HCT116 (cell line): ENCODE results near the gene AUTS2. TPM values are rescaled to one million over a fixed set of nuclear protein-coding genes. Genes with fewer than 3 reads are reported as not detected.

Source experiments
- ATAC-seq: fragments of 200-7000 bp; cut with Tn5 transposase; 2 replicates; pipeline ENCODE4 v1.9.1; 2020; ENCODE audit warnings: mild to moderate bottlenecking, moderate library complexity
- BruUV-seq: library from RNA; stranded (reverse); fragments of 400-500 nt; replicated peaks from 2 replicates; lab custom pipeline; 2021; lab: Mats Ljungman, UMichigan
- CTCF ChIA-PET: fragments of 300-600 bp; sonication (Branson Sonifier 250); formaldehyde crosslinking; loops from one replicate; lab custom pipeline; 2021; ENCODE audit warnings: antibody characterized with exemption; lab: Charles Lee
- POLR2A ChIA-PET: fragments of 300-600, 350-600 bp; sonication (Branson Sonifier 250); formaldehyde crosslinking; loops from one replicate; lab custom pipeline; 2021; ENCODE audit warnings: antibody characterized with exemption; lab: Charles Lee
- RAD21 ChIA-PET, 2 experiments: fragments of 300-600 bp; sonication (Branson Sonifier 250); formaldehyde crosslinking; loops; one replicate each; lab custom pipeline; 2023; ENCODE audit warnings: low total read pairs in 2 of 2; ENCODE audit not compliant: uncharacterized antibody in 2 of 2, unreplicated experiment in 2 of 2, low non-redundant PET in 1 of 2; lab: Charles Lee
- DNase-seq: peaks from one replicate; pipeline ENCODE4 v3.0.0-alpha.2; 2010; ENCODE audit warnings: low read depth, low spot score
- H2AFZ ChIP-seq: fragments of 200-600 bp; shearing (Covaris generic), sonication (generic); 2 replicates; pipeline ENCODE4 v1.6.1; 2017; ENCODE audit warnings: low read depth, mixed run types, mixed read lengths, antibody characterized with exemption, low read length; ENCODE audit not compliant: poor library complexity, severe bottlenecking
- H3K27ac ChIP-seq: 2 replicates; pipeline ENCODE4 v1.5.1; 2012; ENCODE audit warnings: low read depth, low read length
- H3K27me3 ChIP-seq: fragments of 200-600 bp; sonication (generic); 2 replicates; pipeline ENCODE4 v1.6.1; 2016; ENCODE audit warnings: mixed run types, low read length, mixed read lengths; ENCODE audit not compliant: insufficient read depth
- H3K36me3 ChIP-seq, 2 experiments: fragments of 200-500 bp in 1 of 2; fragments of 200-600 bp in 1 of 2; sonication (Bioruptor generic) in 1 of 2; sonication (generic) in 1 of 2; 2 replicates each; pipeline versions ENCODE4 v1.5.1 to v1.6.1; 2014 to 2016; ENCODE audit warnings: low read length in 2 of 2, inconsistent platforms in 1 of 2, mixed read lengths in 1 of 2, mixed run types in 1 of 2; ENCODE audit not compliant: insufficient read depth in 2 of 2, control insufficient read depth in 1 of 2
- H3K4me1 ChIP-seq, 2 experiments: fragments of 200-600 bp in 1 of 2; sonication (generic) in 1 of 2; 2 replicates each; pipeline versions ENCODE4 v1.5.1 to v1.6.1; 2012 to 2017; ENCODE audit warnings: low read length in 2 of 2, inconsistent platforms in 1 of 2, mild to moderate bottlenecking in 1 of 2, mixed read lengths in 1 of 2, mixed run types in 1 of 2, moderate library complexity in 1 of 2; ENCODE audit not compliant: insufficient read depth in 2 of 2, control insufficient read depth in 1 of 2
- H3K4me2 ChIP-seq: fragments of 200-600 bp; sonication (generic); 2 replicates; pipeline ENCODE4 v1.6.1; 2017; ENCODE audit warnings: mixed run types, low read length, mixed read lengths
- H3K4me3 ChIP-seq, 2 experiments: fragments of 200-600 bp in 1 of 2; sonication (generic) in 1 of 2; replicated peaks in 1 of 2; 2 replicates each; pipeline ENCODE4 v1.5.1; 2011 to 2016; ENCODE audit warnings: low read length in 2 of 2, control low read depth in 1 of 2, low read depth in 1 of 2, mild to moderate bottlenecking in 1 of 2, mixed read lengths in 1 of 2, mixed run types in 1 of 2
- H3K79me2 ChIP-seq: fragments of 200-600 bp; sonication (generic); 2 replicates; pipeline ENCODE4 v1.6.1; 2017; ENCODE audit warnings: mild to moderate bottlenecking, mixed run types, low read length, moderate library complexity, mixed read lengths; ENCODE audit not compliant: insufficient read depth
- H3K9ac ChIP-seq: fragments of 200-600 bp; sonication (generic); 2 replicates; pipeline ENCODE4 v1.6.1; 2016; ENCODE audit warnings: low read length, mixed read lengths
- H3K9me2 ChIP-seq: fragments of 200-600 bp; sonication (generic), shearing (Covaris generic); 2 replicates; pipeline ENCODE4 v1.6.1; 2017; ENCODE audit warnings: mixed run types, mild to moderate bottlenecking, moderate library complexity; ENCODE audit not compliant: insufficient read depth
- H3K9me3 ChIP-seq, 2 experiments: fragments of 200-500 bp in 1 of 2; fragments of 200-600 bp in 1 of 2; sonication (Bioruptor generic) in 1 of 2; sonication (generic) in 1 of 2; 2 replicates each; pipeline ENCODE4 v1.6.1; 2014 to 2017; ENCODE audit warnings: low read length in 2 of 2, mixed read lengths in 2 of 2, inconsistent platforms in 1 of 2, low read depth in 1 of 2, mild to moderate bottlenecking in 1 of 2, mixed run types in 1 of 2, moderate library complexity in 1 of 2; ENCODE audit not compliant: control insufficient read depth in 1 of 2, insufficient read depth in 1 of 2
- H4K20me1 ChIP-seq: fragments of 200-600 bp; sonication (generic), shearing (Covaris generic); 2 replicates; pipeline ENCODE4 v1.6.1; 2017; ENCODE audit warnings: mixed run types, mild to moderate bottlenecking, moderate library complexity; ENCODE audit not compliant: insufficient read depth
- ATF3 ChIP-seq: IDR thresholded peaks from 2 replicates; pipeline ENCODE4 v1.6.1; 2012
- CBX3 ChIP-seq: IDR thresholded peaks from 2 replicates; pipeline ENCODE4 v1.6.1; 2012; ENCODE audit warnings: low read depth
- CEBPB ChIP-seq: IDR thresholded peaks from 2 replicates; pipeline ENCODE4 v1.6.1; 2012; ENCODE audit warnings: low read depth
- CTCF ChIP-seq, 3 experiments: fragments of 200-600 bp in 1 of 3; sonication (generic) in 1 of 3; IDR thresholded peaks in 2 of 3; conservative IDR thresholded peaks in 1 of 3; 2 replicates each; pipeline ENCODE4 v1.5.1; 2012 to 2017; ENCODE audit warnings: low read depth in 2 of 3, low read length in 2 of 3, antibody characterized with exemption in 1 of 3, borderline replicate concordance in 1 of 3, control low read depth in 1 of 3, mild to moderate bottlenecking in 1 of 3, mixed read lengths in 1 of 3, mixed run types in 1 of 3, moderate library complexity in 1 of 3; ENCODE audit not compliant: insufficient read depth in 1 of 3
- EGR1 ChIP-seq: IDR thresholded peaks from 2 replicates; pipeline ENCODE4 v1.6.1; 2012; ENCODE audit warnings: low read depth
- EZH2 ChIP-seq: fragments of 200-600 bp; sonication (generic); IDR thresholded peaks from 2 replicates; pipeline ENCODE4 v1.6.1; 2017; ENCODE audit warnings: antibody characterized with exemption, mixed run types
- EZH2phosphoT487 ChIP-seq: fragments of 200-600 bp; IDR thresholded peaks from 2 replicates; pipeline ENCODE4 v1.6.1; 2018; ENCODE audit warnings: antibody characterized with exemption, borderline replicate concordance
- FOSL1 ChIP-seq: IDR thresholded peaks from 2 replicates; pipeline ENCODE4 v1.6.1; 2012; ENCODE audit warnings: low read depth
- JUND ChIP-seq: IDR thresholded peaks from 2 replicates; pipeline ENCODE4 v1.6.1; 2012
- MAX ChIP-seq: IDR thresholded peaks from 2 replicates; pipeline ENCODE4 v1.6.1; 2012
- POLR2AphosphoS5 ChIP-seq: IDR thresholded peaks from 2 replicates; pipeline ENCODE4 v1.6.1; 2011; ENCODE audit warnings: mild to moderate bottlenecking, low read depth, low read length, moderate library complexity
- RAD21 ChIP-seq: IDR thresholded peaks from 2 replicates; pipeline ENCODE4 v1.6.1; 2012; ENCODE audit warnings: low read depth, mild to moderate bottlenecking
- REST ChIP-seq: IDR thresholded peaks from 2 replicates; pipeline ENCODE4 v1.6.1; 2012; ENCODE audit warnings: low read depth
- SP1 ChIP-seq: IDR thresholded peaks from 2 replicates; pipeline ENCODE4 v1.6.1; 2012; ENCODE audit warnings: low read depth
- SRF ChIP-seq: IDR thresholded peaks from 2 replicates; pipeline ENCODE4 v1.6.1; 2012; ENCODE audit warnings: low read depth
- TCF7L2 ChIP-seq: IDR thresholded peaks from 2 replicates; pipeline ENCODE4 v1.7.0; 2011; ENCODE audit warnings: borderline replicate concordance, inconsistent platforms; ENCODE audit not compliant: insufficient read depth, insufficient read length; ENCODE audit errors: extremely low read depth
- YY1 ChIP-seq: IDR thresholded peaks from 2 replicates; pipeline ENCODE4 v1.6.1; 2011; ENCODE audit warnings: low read length, low read depth, moderate library complexity, mild to moderate bottlenecking; ENCODE audit not compliant: insufficient replicate concordance; ENCODE audit errors: extremely low read depth
- ZBTB33 ChIP-seq: IDR thresholded peaks from 2 replicates; pipeline ENCODE4 v1.6.1; 2011; ENCODE audit warnings: mild to moderate bottlenecking, low read length, moderate library complexity; ENCODE audit not compliant: insufficient replicate concordance; ENCODE audit errors: extremely low read depth
- ZFX ChIP-seq: fragments of 450-650 bp; IDR thresholded peaks from 2 replicates; pipeline ENCODE4 v1.6.1; 2017
- ZNF274 ChIP-seq: fragments of 200-500 bp; sonication (Bioruptor generic); IDR thresholded peaks from 2 replicates; pipeline ENCODE4 v1.6.1; 2014; ENCODE audit warnings: mild to moderate bottlenecking, low read depth, low read length, inconsistent platforms
- intact Hi-C: fragments of 100-400 bp; cut with micrococcal nuclease; formaldehyde crosslinking; loops from 2 replicates; pipeline ENCODE4 v1.10.0; 2022
- total RNA-seq: library from RNA; stranded (reverse); gene quantifications from one replicate; pipeline ENCODE4 v1.2.1, GENCODE V29; 2021; ENCODE audit not compliant: unreplicated experiment

AUTS2 gene
- total RNA-seq, 1 experiment from 2014 or later = 0.93 TPM

- H3K4me1 ChIP-seq = no peaks in the 10 kb centered on the region
- no peaks in the 10 kb centered on the region for H3K9me2 ChIP-seq
- CTCF ChIA-PET = no interaction called here
- H3K27ac ChIP-seq = no peak overlapping the region
- DNase-seq (no peak), ATAC-seq (no peak)
- no peak for TF ChIP-seq CBX3
- no peak for TF ChIP-seq EZH2
- TF ChIP-seq POLR2AphosphoS5 = no peak
- TF ChIP-seq SP1 = no peak
- no peak for TF ChIP-seq EGR1
- no peak for TF ChIP-seq MAX
- TF ChIP-seq ZBTB33 = no peak
- no peak for TF ChIP-seq TCF7L2
- TF ChIP-seq SRF = no peak
- TF ChIP-seq JUND = no peak
- TF ChIP-seq ZFX = no peak
- TF ChIP-seq REST = no peak
- TF ChIP-seq ATF3 = no peak
- TF ChIP-seq FOSL1 = no peak
- no peak for TF ChIP-seq ZNF274
- TF ChIP-seq CTCF (IDR thresholded peaks at IDR 0.05 in 2 of 3, conservative IDR thresholded peaks at IDR 0.05 in 1 of 3; ENCODE audit: borderline replicate concordance in 1 of 3, insufficient read depth in 1 of 3, low read depth in 2 of 3, low read length in 2 of 3) = no peak
- no peak for TF ChIP-seq EZH2phosphoT487
- no peak for TF ChIP-seq YY1
- no peak for TF ChIP-seq RAD21
- no peak for TF ChIP-seq CEBPB
- H3K9me3 ChIP-seq = peaks cover 3 to 18% of the 10 kb centered on the region in 2 experiments; a peak in 2 of 4 replicates
- H3K36me3 ChIP-seq = no peaks in the 10 kb centered on the region
- RAD21 ChIA-PET = no interaction called here
- POLR2A ChIA-PET = no interaction called here
- intact Hi-C loops = no loop called here
- no peak overlapping the region for H3K4me3 ChIP-seq
- no peaks in the 10 kb centered on the region for H3K79me2 ChIP-seq
- BruUV-seq = no TSS peak
- no peaks in the 10 kb centered on the region for H4K20me1 ChIP-seq
- H2AFZ ChIP-seq = no peak overlapping the region
- no peak overlapping the region for H3K4me2 ChIP-seq
- no peaks in the 10 kb centered on the region for H3K27me3 ChIP-seq
- H3K9ac ChIP-seq = no peak overlapping the region
Measured at GRCh38 chr7:69878591-69878990, 280.3 kb downstream of the AUTS2 start.
